Activated CD8-positive, alpha-beta memory T cell treated with anti-CD3 and anti-CD28 coated beads for 36 hours (primary cell): Measurements from ENCODE around the gene ADAMTS2. TPM values are rescaled to one million over a fixed set of nuclear protein-coding genes. Genes with fewer than 3 reads are reported as not detected.

Source experiments
- total RNA-seq, 2 experiments: library from RNA; stranded (reverse); gene quantifications; one replicate each; pipeline ENCODE4 v1.2.3, GENCODE V29; 2021

The ADAMTS2 gene
- total RNA-seq, 2 experiments from 2014 or later: not detected

Other genes starting within 250 kb of the ADAMTS2 start
- 10 to 100 TPM; 35.0 to 36.9 TPM for gene RUFY1, start 205.1 kb upstream of the ADAMTS2 start, total RNA-seq